ENCODE data around the gene MYO18B.

- no peak for TF ChIP-seq CTCF (IDR thresholded peaks at IDR 0.05; ENCODE audit: low read depth, low read length)
- no peak for TF ChIP-seq POLR2A (IDR thresholded peaks at IDR 0.05; ENCODE audit: extremely low read depth, insufficient read length)
Observed at GRCh38 chr22:25782831-25783230, 40.8 kb downstream of the MYO18B start.

Data from NB4 (cell line).